ENCODE data around the gene ARHGEF2. TPM values are rescaled to one million over a fixed set of nuclear protein-coding genes. Genes with fewer than 3 reads are reported as not detected.
A peak's percentile ranks its signal among the peaks of the same experiment; 100 is the strongest.
"Not testable (repeated sequence)": the region's sequence is repeated elsewhere in the genome, so short reads cannot be mapped to it uniquely, and the experiment has no call there.

Gene ARHGEF2
- total RNA-seq, 1 experiment from 2014 or later: 90.1 TPM

GRCh38 chr1:155989242-155990004 lies 11.1 kb upstream of the ARHGEF2 start:
- Histone ChIP-seq H3K9ac (ENCODE audit: low read length) (no peak overlapping the region), H3K4me1 (ENCODE audit: control insufficient read depth in 1 of 2, insufficient read depth in 2 of 2, low read length in 2 of 2) (peaks cover 0 to 5% of the 10 kb centered on the region in 2 experiments; a peak in 2 of 4 replicates), H3K9me2 (ENCODE audit: insufficient read depth) (no peaks in the 10 kb centered on the region), H3K79me2 (ENCODE audit: insufficient read depth, low read length) (no peaks in the 10 kb centered on the region), H3K27me3 (ENCODE audit: insufficient read depth, low read length) (no peaks in the 10 kb centered on the region), H2AFZ (ENCODE audit: low read depth, low read length, poor library complexity, severe bottlenecking) (no peak overlapping the region), H4K20me1 (ENCODE audit: insufficient read depth) (no peaks in the 10 kb centered on the region), H3K4me3 (replicated peaks in 1 of 2; ENCODE audit: low read depth in 1 of 2, low read length in 2 of 2) (no peak overlapping the region), H3K9me3 (ENCODE audit: control insufficient read depth in 1 of 2, insufficient read depth in 1 of 2, low read depth in 1 of 2, low read length in 2 of 2) (no peaks in the 10 kb centered on the region), H3K27ac (ENCODE audit: low read depth, low read length) (peak overlapping the region; percentile 10; the same call in 1 of the 2 replicates), H3K4me2 (ENCODE audit: low read length) (no peak overlapping the region), H3K36me3 (ENCODE audit: control insufficient read depth in 1 of 2, insufficient read depth in 2 of 2, low read length in 2 of 2) (no peaks in the 10 kb centered on the region)
- ATAC-seq (peak; percentile 95), DNase-seq (ENCODE audit: low read depth, low spot score) (no peak)
- BruUV-seq (replicated peaks): no TSS peak
- POLR2A ChIA-PET: interaction anchor here (0.6 to 1.4 kb wide), 6 partner anchors 9 to 57 kb away, joined by 3 to 10 read pairs (median 4); partner anchors contain the start of gene KHDC4
- CTCF ChIA-PET: interaction anchor here (0.6 to 4.3 kb wide), 11 partner anchors 9 to 77 kb away, joined by 3 to 35 read pairs (median 5); partner anchors contain the start of gene KHDC4
- peak; percentile 96 for TF ChIP-seq RAD21 (IDR thresholded peaks at IDR 0.05; ENCODE audit: low read depth)
- TF ChIP-seq YY1 (IDR thresholded peaks at IDR 0.05; ENCODE audit: extremely low read depth, insufficient replicate concordance, low read depth, low read length): peak; percentile 37
- no peak; the same call in 1 of the 2 replicates for TF ChIP-seq ZFX (IDR thresholded peaks at IDR 0.05)
- TF ChIP-seq, protein P1, sequence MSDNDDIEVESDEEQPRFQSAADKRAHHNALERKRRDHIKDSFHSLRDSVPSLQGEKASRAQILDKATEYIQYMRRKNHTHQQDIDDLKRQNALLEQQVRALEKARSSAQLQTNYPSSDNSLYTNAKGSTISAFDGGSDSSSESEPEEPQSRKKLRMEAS (IDR thresholded peaks at IDR 0.05): no peak
- TF ChIP-seq CTCF (IDR thresholded peaks at IDR 0.05 in 2 of 3, conservative IDR thresholded peaks at IDR 0.05 in 1 of 3; ENCODE audit: borderline replicate concordance in 1 of 3, insufficient read depth in 1 of 3, low read depth in 2 of 3, low read length in 2 of 3): peak; percentile 90 to 98 (median 97)
- TF ChIP-seq SIN3A (IDR thresholded peaks at IDR 0.05; ENCODE audit: low read depth): no peak
- TF ChIP-seq POLR2A (IDR thresholded peaks at IDR 0.05; ENCODE audit: borderline replicate concordance, extremely low read depth, insufficient read depth, insufficient read length): no peak
- RAD21 ChIA-PET (ENCODE audit: low non-redundant PET in 1 of 2, low total read pairs in 2 of 2, uncharacterized antibody in 2 of 2, unreplicated experiment in 2 of 2): interaction anchor here (0.7 to 2.0 kb wide), 5 partner anchors 49 to 77 kb away, joined by 3 to 18 read pairs (median 5); no protein-coding TSS in a partner anchor
- intact Hi-C loops (cut with micrococcal nuclease): loop anchor here (1.0 kb wide), 1 partner anchor 51 kb away; no protein-coding TSS in a partner anchor

GRCh38 chr1:155984903-155985645 lies 6.7 kb upstream of the ARHGEF2 start:
- intact Hi-C loops (cut with micrococcal nuclease); H3K4me3 ChIP-seq (replicated peaks in 1 of 2; ENCODE audit: low read depth in 1 of 2, low read length in 2 of 2): not testable (repeated sequence)
- peaks cover 22 to 28% of the 10 kb centered on the region in 2 experiments for H3K4me1 ChIP-seq (ENCODE audit: control insufficient read depth in 1 of 2, insufficient read depth in 2 of 2, low read length in 2 of 2)

More at GRCh38 chr1:155984903-155985645, 6.7 kb upstream of the ARHGEF2 start:
- H4K20me1 ChIP-seq (ENCODE audit: insufficient read depth); H3K4me2 ChIP-seq (ENCODE audit: low read length); DNase-seq (ENCODE audit: low read depth, low spot score); H3K27ac ChIP-seq (ENCODE audit: low read depth, low read length); H3K9ac ChIP-seq (ENCODE audit: low read length); ATAC-seq; H3K36me3 ChIP-seq (ENCODE audit: control insufficient read depth in 1 of 2, insufficient read depth in 2 of 2, low read length in 2 of 2); H2AFZ ChIP-seq (ENCODE audit: low read depth, low read length, poor library complexity, severe bottlenecking); H3K9me2 ChIP-seq (ENCODE audit: insufficient read depth); BruUV-seq (replicated peaks); H3K27me3 ChIP-seq (ENCODE audit: insufficient read depth, low read length); H3K79me2 ChIP-seq (ENCODE audit: insufficient read depth, low read length); H3K9me3 ChIP-seq (ENCODE audit: control insufficient read depth in 1 of 2, insufficient read depth in 1 of 2, low read depth in 1 of 2, low read length in 2 of 2): not testable (repeated sequence)
- ChIA-PET RAD21 (ENCODE audit: low non-redundant PET in 1 of 2, low total read pairs in 2 of 2, uncharacterized antibody in 2 of 2, unreplicated experiment in 2 of 2) (interaction anchor here in 1 of 2 experiments (0.6 to 1.2 kb wide), 2 partner anchors 23 to 46 kb away, joined by 3 to 4 read pairs; no protein-coding TSS in a partner anchor), CTCF (interaction anchor here (1.5 to 3.4 kb wide), 3 partner anchors 11 to 47 kb away, joined by 6 to 22 read pairs (median 6); partner anchors contain the start of gene RXFP4), POLR2A (interaction anchor here (0.7 to 3.0 kb wide), 3 partner anchors 22 to 1297 kb away, joined by 4 to 20 read pairs (median 11); partner anchors contain the start of gene KHDC4)
